Brain pericyte (primary cell): ENCODE measurements around the gene CHCT1.

Experiments
- DNase-seq: peaks from one replicate; pipeline ENCODE4 v3.0.0-alpha.2; 2012; ENCODE audit warnings: low read depth, low spot score

Gene CHCT1

GRCh38 chr17:60442271-60443173 is 20.2 kb downstream of the CHCT1 start:
- DNase-seq, result no peak

- no peak for DNase-seq
Measured at GRCh38 chr17:60443713-60444112, 21.4 kb downstream of the CHCT1 start.

DNA sequence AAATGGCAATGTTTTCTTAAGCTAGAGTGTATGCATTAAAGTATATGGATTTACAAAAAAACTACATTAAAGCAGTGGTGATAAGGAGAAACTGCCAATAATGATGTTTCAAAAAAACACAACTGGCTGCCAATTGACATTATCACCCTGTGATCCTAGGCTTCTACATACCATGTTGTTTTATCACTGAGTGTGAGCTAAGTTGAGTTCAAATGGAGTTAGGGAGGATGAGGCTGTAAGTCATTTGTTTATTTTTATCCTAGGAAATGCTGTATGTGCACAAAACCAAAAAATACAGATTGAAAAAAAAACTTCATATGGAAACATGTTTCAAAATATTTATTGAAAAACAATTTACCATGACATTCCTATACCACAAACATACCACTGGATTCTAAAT is 22.9 kb downstream of the CHCT1 start:
- no peak for DNase-seq

DNA sequence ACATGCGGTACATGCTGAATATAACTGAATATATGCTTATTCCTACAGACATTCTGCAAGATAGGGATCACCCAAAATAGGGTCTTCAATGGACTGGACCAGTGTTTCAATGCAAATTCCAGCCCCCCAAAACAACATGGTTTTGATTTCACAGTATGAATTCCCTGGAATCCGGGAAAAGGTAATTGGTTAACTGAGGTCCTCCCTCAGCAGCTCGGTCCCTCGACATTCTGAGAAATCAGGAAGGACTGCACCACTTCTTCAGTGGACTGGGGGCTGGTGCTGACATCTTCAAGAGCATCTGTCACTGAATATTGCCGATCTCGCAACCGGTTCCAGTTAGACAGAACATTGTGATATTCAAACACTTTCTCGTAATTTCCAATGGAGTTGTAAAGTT is 25.1 kb downstream of the CHCT1 start:
- no peak for DNase-seq

DNA sequence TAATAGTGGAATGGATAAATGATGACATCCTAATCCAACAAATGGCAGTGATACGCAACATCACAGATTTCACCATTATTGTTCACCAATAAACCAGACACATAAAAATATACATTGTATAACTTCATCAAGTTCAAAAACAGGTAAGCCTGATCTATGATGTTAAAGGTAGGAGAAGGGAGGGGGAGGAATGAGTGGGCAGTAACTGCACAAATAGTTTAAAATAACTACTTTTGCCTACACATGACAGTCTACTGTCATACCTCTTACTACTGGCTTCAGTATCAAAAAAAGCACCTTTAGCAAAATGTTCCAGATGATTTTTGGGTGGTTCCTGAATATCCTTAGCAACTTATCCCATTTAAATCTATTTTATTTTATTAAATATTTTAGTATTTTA is 28.8 kb downstream of the CHCT1 start:
- no peak for DNase-seq

DNA sequence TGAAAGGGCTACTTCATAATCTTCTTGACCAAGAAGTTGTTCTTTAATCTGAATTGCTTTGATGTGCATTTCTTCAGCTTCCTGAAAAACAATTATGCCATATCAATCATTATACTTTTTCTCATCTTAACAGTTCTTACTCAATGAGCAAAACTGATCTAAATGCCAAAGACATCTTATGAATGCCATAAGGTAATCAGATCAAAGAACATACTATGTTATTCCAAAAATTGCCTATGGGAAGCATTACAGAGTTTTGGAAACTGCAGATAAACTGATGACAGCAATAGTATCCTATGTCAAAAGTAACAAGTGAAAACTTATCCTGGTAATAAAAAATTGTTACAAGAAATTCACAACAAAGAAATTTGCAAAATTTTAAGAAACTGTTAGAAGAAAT is 29.7 kb downstream of the CHCT1 start:
- no peak for DNase-seq

- DNase-seq, result no peak
Measured at GRCh38 chr17:60455378-60455777, 33.1 kb downstream of the CHCT1 start.

GRCh38 chr17:60457148-60457547 is 34.9 kb downstream of the CHCT1 start:
- DNase-seq, result no peak

GRCh38 chr17:60461584-60461983 is 39.3 kb downstream of the CHCT1 start:
- no peak for DNase-seq

DNA sequence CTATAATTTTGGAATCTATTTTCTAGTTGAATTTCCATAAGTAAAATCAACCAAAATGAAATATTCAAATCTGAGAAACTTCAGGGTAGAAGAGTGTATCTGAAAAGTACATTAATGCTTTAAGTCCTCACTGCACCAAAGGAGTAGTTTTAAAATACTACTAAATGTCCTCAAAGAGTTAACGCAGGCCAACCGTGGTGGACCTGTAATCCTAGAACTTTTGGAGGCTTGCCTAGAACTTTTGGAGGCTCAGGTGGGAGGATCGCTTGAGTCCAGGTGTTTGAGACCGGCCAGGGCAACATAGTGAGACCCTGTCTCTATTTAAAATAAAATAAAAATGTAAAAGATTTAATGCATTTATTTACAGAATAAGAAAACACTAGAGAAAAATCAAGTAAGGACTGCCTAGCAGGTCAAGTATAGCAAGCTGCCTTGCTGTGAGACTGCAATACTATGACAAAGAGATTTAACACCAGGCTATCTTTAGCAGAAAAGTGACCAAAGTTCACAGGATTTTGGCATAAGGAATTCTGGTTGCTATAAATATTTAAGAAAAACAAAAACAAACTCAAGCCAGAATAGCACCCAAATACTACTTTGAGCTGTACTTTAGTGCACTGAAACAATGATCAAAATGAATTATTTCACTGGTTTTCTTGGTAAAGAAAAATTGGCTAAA is 41.0 kb downstream of the CHCT1 start:
- no peak for DNase-seq

DNA sequence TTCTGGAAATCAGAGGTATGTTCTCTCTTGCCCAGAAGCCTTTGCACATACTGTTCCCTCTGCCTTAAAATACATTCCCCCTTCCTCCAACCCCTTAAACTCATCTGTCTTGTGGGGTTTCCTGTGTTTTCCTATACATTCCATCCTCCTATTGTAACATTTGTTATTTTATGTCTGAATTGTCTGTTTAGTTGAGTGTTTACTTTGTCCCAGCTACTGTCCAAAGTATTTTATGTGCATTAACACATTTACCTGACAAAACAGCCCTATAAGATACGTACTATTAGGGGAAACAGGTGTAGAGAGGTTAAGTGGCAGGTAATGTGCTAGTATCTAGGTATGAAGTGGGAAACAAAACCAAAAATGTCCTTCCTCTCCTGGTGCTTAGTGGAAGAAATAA is 42.1 kb downstream of the CHCT1 start:
- DNase-seq, result no peak

- DNase-seq, result peak; percentile 15
Measured at GRCh38 chr17:60468371-60468770, 46.1 kb downstream of the CHCT1 start.

GRCh38 chr17:60471451-60471850 is 49.2 kb downstream of the CHCT1 start:
- DNase-seq, result no peak

DNA sequence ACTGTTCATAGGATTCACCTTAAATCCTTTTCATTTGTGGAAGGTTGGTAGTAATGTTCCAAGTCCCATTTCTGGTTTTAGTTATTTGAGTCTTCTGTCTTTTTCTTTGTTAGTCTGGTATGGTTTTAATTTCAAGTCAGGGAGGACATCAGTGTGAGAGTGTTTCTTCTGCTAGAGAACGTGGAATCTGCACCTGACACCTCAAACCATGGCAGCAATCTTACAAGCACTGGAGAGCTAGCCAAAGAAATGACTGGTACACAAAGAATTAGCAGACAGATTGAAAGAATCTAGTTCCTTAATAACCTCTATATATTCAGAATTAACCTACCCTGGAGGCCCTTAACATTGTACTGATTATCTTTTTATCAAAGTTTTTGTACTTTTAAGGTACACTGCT is 50.2 kb downstream of the CHCT1 start:
- DNase-seq, result no peak

DNA sequence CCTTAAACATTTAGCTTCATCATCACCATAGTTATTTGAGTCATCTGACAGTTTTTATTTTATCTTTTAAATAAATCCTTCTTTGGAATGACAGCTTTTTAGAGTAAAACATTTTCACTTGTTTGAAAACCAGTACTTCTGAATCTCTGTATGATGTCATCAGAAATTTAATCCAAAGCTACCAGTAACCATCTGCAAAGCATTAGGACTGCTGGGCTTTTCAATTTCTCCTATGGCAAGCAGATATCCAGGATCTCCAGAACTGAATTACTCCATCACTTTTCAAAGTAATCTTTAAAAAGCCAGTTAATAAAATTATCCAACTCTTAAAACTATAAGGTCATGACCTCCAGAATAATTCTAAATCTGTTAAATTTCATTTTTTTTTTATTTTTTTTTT is 51.5 kb downstream of the CHCT1 start:
- DNase-seq, result no peak
